Caco-2 (cell line): Measurements from ENCODE around the gene RPS6KA3. TPM values are rescaled to one million over a fixed set of nuclear protein-coding genes. Genes with fewer than 3 reads are reported as not detected.

Experiments used
- Bru-seq: library from RNA; stranded (reverse); fragments of 400-500 nt; gene quantifications from one replicate; lab custom pipeline; 2021; lab: Mats Ljungman, UMichigan
- BruChase-seq, 2 experiments: library from RNA; stranded (reverse); fragments of 400-500 nt; gene quantifications; one replicate each; lab custom pipeline; 2021; lab: Mats Ljungman, UMichigan
- BruUV-seq: library from RNA; stranded (reverse); fragments of 400-500 nt; replicated peaks from 2 replicates; lab custom pipeline; 2021; lab: Mats Ljungman, UMichigan
- CTCF ChIA-PET: fragments of 300-600 bp; sonication (Branson Sonifier 250); formaldehyde crosslinking; loops from one replicate; lab custom pipeline; 2022; ENCODE audit warnings: antibody characterized with exemption; lab: Charles Lee
- POLR2A ChIA-PET: fragments of 300-600 bp; sonication (Branson Sonifier 250); formaldehyde crosslinking; loops from one replicate; lab custom pipeline; 2022; ENCODE audit warnings: antibody characterized with exemption; lab: Charles Lee
- DNase-seq, 2 experiments: peaks; one replicate each; pipeline versions ENCODE4 v3.0.0 to v3.0.0-alpha.2; 2020 to 2022
- H3K27me3 ChIP-seq: replicated peaks from 2 replicates; pipeline ENCODE4 v1.6.0; 2011; ENCODE audit warnings: low read length; ENCODE audit not compliant: control insufficient read depth, insufficient read depth
- H3K36me3 ChIP-seq: 2 replicates; pipeline ENCODE4 v1.5.1; 2011; ENCODE audit warnings: low read length; ENCODE audit not compliant: control insufficient read depth, insufficient read depth
- H3K4me1 ChIP-seq: fragments of 250-450 bp; sonication (Bioruptor Pico); 2 replicates; pipeline ENCODE4 v1.5.1; 2020; ENCODE audit warnings: mild to moderate bottlenecking
- H3K4me3 ChIP-seq: 2 replicates; pipeline ENCODE4 v1.5.1; 2011; ENCODE audit warnings: low read depth, mild to moderate bottlenecking, control low read depth, low read length
- H3K9me3 ChIP-seq: fragments of 250-450 bp; sonication (Bioruptor Pico); 2 replicates; pipeline ENCODE4 v1.5.1; 2020; ENCODE audit warnings: mild to moderate bottlenecking, moderate library complexity
- H3K27ac Mint-ChIP-seq: one replicate; pipeline ENCODE4 v1.8.0; 2022; ENCODE audit warnings: mixed read lengths; ENCODE audit not compliant: unreplicated experiment
- H3K27me3 Mint-ChIP-seq: one replicate; pipeline ENCODE4 v1.8.0; 2022; ENCODE audit warnings: mixed read lengths; ENCODE audit not compliant: insufficient read depth, unreplicated experiment
- H3K36me3 Mint-ChIP-seq: one replicate; pipeline ENCODE4 v1.8.0; 2022; ENCODE audit warnings: mild to moderate bottlenecking, mixed read lengths; ENCODE audit not compliant: insufficient read depth, unreplicated experiment
- H3K4me1 Mint-ChIP-seq: one replicate; pipeline ENCODE4 v1.8.0; 2022; ENCODE audit warnings: low read depth, mixed read lengths; ENCODE audit not compliant: unreplicated experiment
- H3K4me3 Mint-ChIP-seq: one replicate; pipeline ENCODE4 v1.8.0; 2022; ENCODE audit warnings: mild to moderate bottlenecking, moderate library complexity, mixed read lengths; ENCODE audit not compliant: unreplicated experiment
- H3K9me3 Mint-ChIP-seq: one replicate; pipeline ENCODE4 v1.8.0; 2022; ENCODE audit warnings: mixed read lengths; ENCODE audit not compliant: unreplicated experiment
- CTCF ChIP-seq, 2 experiments: fragments of 200-600 bp in 1 of 2; IDR thresholded peaks; 1 replicate in 1 of 2; 2 replicates in 1 of 2; pipeline versions ENCODE4 v1.5.1 to v1.8.0; 2011 to 2022; ENCODE audit warnings: antibody characterized with exemption in 1 of 2, control low read depth in 1 of 2, inconsistent platforms in 1 of 2, low read depth in 1 of 2, low read length in 1 of 2, mild to moderate bottlenecking in 1 of 2, moderate library complexity in 1 of 2; ENCODE audit not compliant: insufficient read depth in 1 of 2, severe bottlenecking in 1 of 2, unreplicated experiment in 1 of 2
- intact Hi-C: fragments of 100-400 bp; cut with micrococcal nuclease; formaldehyde crosslinking; loops from one replicate; pipeline ENCODE4 v1.10.0; 2022; ENCODE audit not compliant: unreplicated experiment
- long read RNA-seq: library from polyadenylated mRNA; stranded (forward); transcript quantifications from one replicate; pipeline ENCODE4 v2.0.0, GENCODE V29; 2022
- total RNA-seq: library from RNA; stranded (reverse); gene quantifications from 2 replicates; pipeline ENCODE4 v1.2.3, GENCODE V29; 2022

RPS6KA3 gene
- total RNA-seq, result 93.2 and 104 TPM in 2 replicates
- percentile 91 among the genes with signal in this experiment for Bru-seq, nascent RNA
- BruChase-seq, experiment 1, labeled RNA remaining after a 2-hour chase, result percentile 89 among the genes with signal in this experiment
- BruChase-seq, experiment 2, labeled RNA remaining after a 6-hour chase, result percentile 94 among the genes with signal in this experiment
- long read RNA-seq, full-length matches to known transcripts, result 17 of 34 reads
- long read RNA-seq, partial matches to known transcripts, result 5 of 34 reads
- long read RNA-seq, other reads (novel, unspliced or antisense), result 12 of 34 reads

- peak within 1 kb of the TSS; percentile 77 for H3K4me3 ChIP-seq
- ChIA-PET CTCF (no interaction called here), POLR2A (interaction anchor here (1.0 kb wide), 1 partner anchor 95 kb away, joined by 17 read pairs; no protein-coding TSS in a partner anchor)
- Mint-ChIP-seq H3K4me3 (peak within 1 kb of the TSS; percentile 96), H3K27me3 (no peaks in the 10 kb centered on the region), H3K9me3 (no peaks in the 10 kb centered on the region), H3K36me3 (peaks cover 16% of the 10 kb centered on the region), H3K4me1 (peaks cover 14% of the 10 kb centered on the region), H3K27ac (peak within 1 kb of the TSS; percentile 93)
- peaks cover 28% of the 10 kb centered on the region for H3K4me1 ChIP-seq
- H3K36me3 ChIP-seq, result no peaks in the 10 kb centered on the region
- TF ChIP-seq CTCF (IDR thresholded peaks at IDR 0.05; ENCODE audit: insufficient read depth in 1 of 2, low read depth in 1 of 2, low read length in 1 of 2, severe bottlenecking in 1 of 2, unreplicated experiment in 1 of 2), result no peak
- no TSS peak for BruUV-seq
- H3K9me3 ChIP-seq, result no peaks in the 10 kb centered on the region
- H3K27me3 ChIP-seq, result no peaks in the 10 kb centered on the region
- intact Hi-C loops, result loop anchor here (1.0 to 5.0 kb wide), 2 partner anchors 95 to 115 kb away; no protein-coding TSS in a partner anchor
- peak; percentile 89 to 92 for DNase-seq
These were observed at the start of gene RPS6KA3 for GRCh38 chrX:20266810-20267606. Gene RPS6KA3 (minus strand): TSS chrX:20266909. CDS start chrX:20266632, 277 bp downstream.

- intact Hi-C loops, result no loop called here
- Mint-ChIP-seq H3K4me3 (no peak overlapping the region), H3K27me3 (no peaks in the 10 kb centered on the region), H3K4me1 (peaks cover 7% of the 10 kb centered on the region), H3K27ac (no peak overlapping the region), H3K9me3 (no peaks in the 10 kb centered on the region), H3K36me3 (no peaks in the 10 kb centered on the region)
- H3K4me3 ChIP-seq, result no peak overlapping the region
- no peaks in the 10 kb centered on the region for H3K4me1 ChIP-seq
- BruUV-seq, result no TSS peak
- H3K27me3 ChIP-seq, result no peaks in the 10 kb centered on the region
- no peaks in the 10 kb centered on the region for H3K36me3 ChIP-seq
- no peaks in the 10 kb centered on the region for H3K9me3 ChIP-seq
- ChIA-PET CTCF (no interaction called here), POLR2A (no interaction called here)
- DNase-seq, result no peak
- no peak for TF ChIP-seq CTCF (IDR thresholded peaks at IDR 0.05; ENCODE audit: insufficient read depth in 1 of 2, low read depth in 1 of 2, low read length in 1 of 2, severe bottlenecking in 1 of 2, unreplicated experiment in 1 of 2)
These were observed 48.4 kb upstream of the RPS6KA3 start for GRCh38 chrX:20315140-20315539.

- Mint-ChIP-seq H3K27me3 (no peaks in the 10 kb centered on the region), H3K4me3 (no peak overlapping the region), H3K9me3 (no peaks in the 10 kb centered on the region), H3K27ac (no peak overlapping the region), H3K4me1 (peaks cover under 1% of the 10 kb centered on the region), H3K36me3 (no peaks in the 10 kb centered on the region)
- H3K36me3 ChIP-seq, result no peaks in the 10 kb centered on the region
- ChIA-PET POLR2A (no interaction called here), CTCF (no interaction called here)
- H3K9me3 ChIP-seq, result no peaks in the 10 kb centered on the region
- no peak for DNase-seq
- no TSS peak for BruUV-seq
- TF ChIP-seq CTCF (IDR thresholded peaks at IDR 0.05; ENCODE audit: insufficient read depth in 1 of 2, low read depth in 1 of 2, low read length in 1 of 2, severe bottlenecking in 1 of 2, unreplicated experiment in 1 of 2), result no peak
- intact Hi-C loops, result no loop called here
- no peaks in the 10 kb centered on the region for H3K27me3 ChIP-seq
- no peak overlapping the region for H3K4me3 ChIP-seq
- H3K4me1 ChIP-seq, result no peaks in the 10 kb centered on the region
These were observed 47.2 kb upstream of the RPS6KA3 start for GRCh38 chrX:20313899-20314298.
